Measurements from ENCODE around the gene MYL12B. TPM values are rescaled to one million over a fixed set of nuclear protein-coding genes. Genes with fewer than 3 reads are reported as not detected.

The MYL12B gene
- total RNA-seq, 1 donor from 2014 or later: 230 TPM

DNA sequence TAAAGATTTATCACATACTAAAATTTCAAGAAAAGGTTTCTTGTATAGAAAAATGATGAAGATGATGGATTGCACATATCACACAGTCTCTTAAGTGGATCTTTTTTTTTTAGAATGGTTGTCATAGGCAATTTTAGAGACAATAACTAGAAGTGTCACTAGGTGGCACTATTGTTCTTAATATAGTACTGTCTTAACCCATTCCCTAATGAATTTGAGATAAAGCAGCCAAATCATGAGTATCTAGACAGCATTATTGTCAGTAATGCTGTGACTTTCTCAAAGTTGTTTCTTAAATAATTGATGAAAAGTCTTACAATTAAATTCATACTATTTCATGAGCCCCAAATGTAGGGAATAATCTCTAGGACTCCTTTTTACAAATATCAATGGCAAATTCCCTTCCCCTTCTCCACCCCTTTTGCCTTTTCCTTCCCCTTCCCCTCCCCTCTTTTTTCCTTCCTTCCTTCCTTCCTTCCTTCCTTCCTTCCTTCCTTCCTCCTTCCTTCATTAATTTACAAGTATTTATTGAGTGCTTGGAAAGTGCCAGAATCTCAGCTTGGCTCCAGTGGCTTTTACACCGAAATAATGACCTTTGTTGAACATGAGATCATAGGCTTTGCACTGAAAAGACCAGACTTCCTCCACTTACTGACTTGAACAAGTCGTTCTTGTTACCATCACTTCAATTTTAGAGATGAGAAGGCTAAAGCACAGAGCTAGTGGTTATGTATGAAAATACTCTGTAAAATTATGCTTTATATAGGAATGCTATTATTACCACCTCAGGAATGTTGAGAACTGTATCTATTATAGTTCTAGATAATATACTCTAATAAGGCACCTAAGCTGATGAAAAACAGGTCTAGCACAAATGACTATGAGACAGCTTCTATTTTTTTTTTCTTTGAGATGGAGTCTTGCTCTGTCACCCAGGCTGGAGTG is 19.8 kb downstream of the MYL12B start:
- DNase-seq (ENCODE audit: extremely low spot score, unreplicated experiment): no peak
- Mint-ChIP-seq H3K4me3 (ENCODE audit: unreplicated experiment) (no peak overlapping the region), H3K9me3 (ENCODE audit: unreplicated experiment) (no peaks in the 10 kb centered on the region), H3K36me3 (ENCODE audit: unreplicated experiment) (peaks cover 19% of the 10 kb centered on the region), H3K27ac (ENCODE audit: unreplicated experiment) (no peak overlapping the region), H3K27me3 (ENCODE audit: unreplicated experiment) (no peaks in the 10 kb centered on the region), H3K4me1 (ENCODE audit: unreplicated experiment) (peaks cover 4% of the 10 kb centered on the region)
- TF ChIP-seq, protein P1, sequence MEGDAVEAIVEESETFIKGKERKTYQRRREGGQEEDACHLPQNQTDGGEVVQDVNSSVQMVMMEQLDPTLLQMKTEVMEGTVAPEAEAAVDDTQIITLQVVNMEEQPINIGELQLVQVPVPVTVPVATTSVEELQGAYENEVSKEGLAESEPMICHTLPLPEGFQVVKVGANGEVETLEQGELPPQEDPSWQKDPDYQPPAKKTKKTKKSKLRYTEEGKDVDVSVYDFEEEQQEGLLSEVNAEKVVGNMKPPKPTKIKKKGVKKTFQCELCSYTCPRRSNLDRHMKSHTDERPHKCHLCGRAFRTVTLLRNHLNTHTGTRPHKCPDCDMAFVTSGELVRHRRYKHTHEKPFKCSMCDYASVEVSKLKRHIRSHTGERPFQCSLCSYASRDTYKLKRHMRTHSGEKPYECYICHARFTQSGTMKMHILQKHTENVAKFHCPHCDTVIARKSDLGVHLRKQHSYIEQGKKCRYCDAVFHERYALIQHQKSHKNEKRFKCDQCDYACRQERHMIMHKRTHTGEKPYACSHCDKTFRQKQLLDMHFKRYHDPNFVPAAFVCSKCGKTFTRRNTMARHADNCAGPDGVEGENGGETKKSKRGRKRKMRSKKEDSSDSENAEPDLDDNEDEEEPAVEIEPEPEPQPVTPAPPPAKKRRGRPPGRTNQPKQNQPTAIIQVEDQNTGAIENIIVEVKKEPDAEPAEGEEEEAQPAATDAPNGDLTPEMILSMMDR (IDR thresholded peaks at IDR 0.05): peak; percentile 78

- Mint-ChIP-seq H3K4me1 (ENCODE audit: unreplicated experiment) (peaks cover 4% of the 10 kb centered on the region), H3K27ac (ENCODE audit: unreplicated experiment) (no peak overlapping the region), H3K27me3 (ENCODE audit: unreplicated experiment) (no peaks in the 10 kb centered on the region), H3K4me3 (ENCODE audit: unreplicated experiment) (no peak overlapping the region), H3K9me3 (ENCODE audit: unreplicated experiment) (no peaks in the 10 kb centered on the region), H3K36me3 (ENCODE audit: unreplicated experiment) (peaks cover 7% of the 10 kb centered on the region)
- DNase-seq (ENCODE audit: extremely low spot score, unreplicated experiment): no peak
- TF ChIP-seq, protein P1 (IDR thresholded peaks at IDR 0.05): no peak
Observed at GRCh38 chr18:3283253-3283863, 21.4 kb downstream of the MYL12B start.

DNA sequence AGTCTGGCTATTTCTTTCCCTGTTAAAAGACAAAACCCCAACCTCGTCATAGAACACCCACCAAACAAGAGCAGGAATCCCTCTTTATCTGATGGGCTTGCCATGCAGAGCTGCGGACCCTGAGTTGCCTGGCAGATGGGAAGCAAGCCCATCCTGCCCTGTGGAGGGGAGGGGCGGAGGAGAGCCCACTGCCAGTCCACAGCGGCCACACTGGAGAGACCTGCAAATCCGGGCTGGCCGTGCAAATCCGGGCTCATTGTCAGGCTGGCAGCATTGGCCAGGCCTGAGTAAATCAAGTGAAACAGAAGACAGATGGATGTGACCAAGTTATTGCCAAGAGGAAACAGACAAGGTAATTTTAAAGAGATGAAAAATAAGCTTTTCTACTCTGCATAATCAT is 22.0 kb downstream of the MYL12B start:
- Mint-ChIP-seq H3K36me3 (ENCODE audit: unreplicated experiment) (peaks cover 2% of the 10 kb centered on the region), H3K27me3 (ENCODE audit: unreplicated experiment) (no peaks in the 10 kb centered on the region), H3K9me3 (ENCODE audit: unreplicated experiment) (peaks cover under 1% of the 10 kb centered on the region), H3K4me3 (ENCODE audit: unreplicated experiment) (no peak overlapping the region), H3K27ac (ENCODE audit: unreplicated experiment) (no peak overlapping the region), H3K4me1 (ENCODE audit: unreplicated experiment) (peaks cover 4% of the 10 kb centered on the region)
- DNase-seq (ENCODE audit: extremely low spot score, unreplicated experiment): no peak
- TF ChIP-seq, protein P1 (IDR thresholded peaks at IDR 0.05): no peak

DNA sequence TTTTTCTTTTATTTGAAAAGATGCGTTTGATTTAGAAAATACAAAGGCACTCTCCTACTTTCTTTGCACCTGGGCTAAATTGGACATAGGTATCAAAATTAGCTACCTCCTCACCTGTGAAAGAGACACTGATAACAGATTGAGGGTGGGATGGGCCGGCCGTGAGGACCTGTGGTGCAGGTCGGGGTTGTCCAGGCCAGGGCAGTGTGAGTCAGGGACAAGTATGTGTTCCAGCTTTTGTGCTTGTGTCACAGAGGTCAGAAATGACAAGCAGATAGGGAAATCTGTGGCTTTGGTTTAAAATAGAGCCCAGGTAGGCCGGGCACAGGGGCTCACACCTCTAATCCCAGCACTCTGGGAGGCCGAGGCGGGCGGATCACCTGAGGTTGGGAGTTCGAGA is 22.6 kb downstream of the MYL12B start:
- peaks cover 5% of the 10 kb centered on the region for H3K9me3 Mint-ChIP-seq (ENCODE audit: unreplicated experiment)
- H3K4me3 Mint-ChIP-seq (ENCODE audit: unreplicated experiment): no peak overlapping the region
- H3K27ac Mint-ChIP-seq (ENCODE audit: unreplicated experiment): no peak overlapping the region
- peaks cover 4% of the 10 kb centered on the region for H3K4me1 Mint-ChIP-seq (ENCODE audit: unreplicated experiment)
- TF ChIP-seq, protein P1 (IDR thresholded peaks at IDR 0.05): no peak
- H3K27me3 Mint-ChIP-seq (ENCODE audit: unreplicated experiment): no peaks in the 10 kb centered on the region
- no peaks in the 10 kb centered on the region for H3K36me3 Mint-ChIP-seq (ENCODE audit: unreplicated experiment)
- no peak for DNase-seq (ENCODE audit: extremely low spot score, unreplicated experiment)

- Mint-ChIP-seq H3K27ac (ENCODE audit: unreplicated experiment) (no peak overlapping the region), H3K9me3 (ENCODE audit: unreplicated experiment) (peaks cover 14% of the 10 kb centered on the region), H3K4me1 (ENCODE audit: unreplicated experiment) (peaks cover 4% of the 10 kb centered on the region), H3K27me3 (ENCODE audit: unreplicated experiment) (no peaks in the 10 kb centered on the region), H3K36me3 (ENCODE audit: unreplicated experiment) (peaks cover 4% of the 10 kb centered on the region), H3K4me3 (ENCODE audit: unreplicated experiment) (no peak overlapping the region)
- TF ChIP-seq, protein P1 (IDR thresholded peaks at IDR 0.05): no peak
- DNase-seq (ENCODE audit: extremely low spot score, unreplicated experiment): no peak
Observed at GRCh38 chr18:3286159-3286558, 24.2 kb downstream of the MYL12B start.

Measured in osteocyte (in vitro differentiated cells).